ENCODE results near the gene JMJD4.

JMJD4 gene

GRCh38 chr1:227769047-227769935, 34.2 kb upstream of the JMJD4 start:
- no peak for DNase-seq (ENCODE audit: extremely low read depth in 1 of 2, low read depth in 1 of 2)

- no peak for DNase-seq (ENCODE audit: extremely low read depth in 1 of 2, low read depth in 1 of 2)
Observed at GRCh38 chr1:227768640-227769039, 33.5 kb upstream of the JMJD4 start.

GRCh38 chr1:227768125-227768439, 33.0 kb upstream of the JMJD4 start:
- DNase-seq (ENCODE audit: extremely low read depth in 1 of 2, low read depth in 1 of 2) = no peak

- no peak for DNase-seq (ENCODE audit: extremely low read depth in 1 of 2, low read depth in 1 of 2)
Observed at GRCh38 chr1:227767401-227768124, 32.5 kb upstream of the JMJD4 start.

- no peak for DNase-seq (ENCODE audit: extremely low read depth in 1 of 2, low read depth in 1 of 2)
Observed at GRCh38 chr1:227766653-227767277, 31.7 kb upstream of the JMJD4 start.

- DNase-seq (ENCODE audit: extremely low read depth in 1 of 2, low read depth in 1 of 2) = peak; percentile 55 to 67
Observed at GRCh38 chr1:227766015-227766634, 31.0 kb upstream of the JMJD4 start.

GRCh38 chr1:227765261-227766014, 30.3 kb upstream of the JMJD4 start:
- DNase-seq (ENCODE audit: extremely low read depth in 1 of 2, low read depth in 1 of 2) = no peak

- no peak for DNase-seq (ENCODE audit: extremely low read depth in 1 of 2, low read depth in 1 of 2)
Observed at GRCh38 chr1:227764019-227764391, 28.9 kb upstream of the JMJD4 start.

- no peak for DNase-seq (ENCODE audit: extremely low read depth in 1 of 2, low read depth in 1 of 2)
Observed at GRCh38 chr1:227763246-227764018, 28.3 kb upstream of the JMJD4 start.

GRCh38 chr1:227762231-227762911, 27.3 kb upstream of the JMJD4 start:
- DNase-seq (ENCODE audit: extremely low read depth in 1 of 2, low read depth in 1 of 2) = peak; percentile 74 to 79

- DNase-seq (ENCODE audit: extremely low read depth in 1 of 2, low read depth in 1 of 2) = no peak
Observed at GRCh38 chr1:227761621-227762230, 26.6 kb upstream of the JMJD4 start.

GRCh38 chr1:227760377-227760776, 25.3 kb upstream of the JMJD4 start:
- no peak for DNase-seq (ENCODE audit: extremely low read depth in 1 of 2, low read depth in 1 of 2)

GRCh38 chr1:227759341-227760300, 24.5 kb upstream of the JMJD4 start:
- DNase-seq (ENCODE audit: extremely low read depth in 1 of 2, low read depth in 1 of 2) = no peak

- no peak for DNase-seq (ENCODE audit: extremely low read depth in 1 of 2, low read depth in 1 of 2)
Observed at GRCh38 chr1:227758366-227758765, 23.3 kb upstream of the JMJD4 start.

- no peak for DNase-seq (ENCODE audit: extremely low read depth in 1 of 2, low read depth in 1 of 2)
Observed at GRCh38 chr1:227757781-227758180, 22.7 kb upstream of the JMJD4 start.

GRCh38 chr1:227756172-227756959, 21.3 kb upstream of the JMJD4 start:
- DNase-seq (ENCODE audit: extremely low read depth in 1 of 2, low read depth in 1 of 2) = no peak

GRCh38 chr1:227754958-227755357, 19.9 kb upstream of the JMJD4 start:
- no peak for DNase-seq (ENCODE audit: extremely low read depth in 1 of 2, low read depth in 1 of 2)
